ENCODE results near the gene OR4F6.

Gene OR4F6

DNA sequence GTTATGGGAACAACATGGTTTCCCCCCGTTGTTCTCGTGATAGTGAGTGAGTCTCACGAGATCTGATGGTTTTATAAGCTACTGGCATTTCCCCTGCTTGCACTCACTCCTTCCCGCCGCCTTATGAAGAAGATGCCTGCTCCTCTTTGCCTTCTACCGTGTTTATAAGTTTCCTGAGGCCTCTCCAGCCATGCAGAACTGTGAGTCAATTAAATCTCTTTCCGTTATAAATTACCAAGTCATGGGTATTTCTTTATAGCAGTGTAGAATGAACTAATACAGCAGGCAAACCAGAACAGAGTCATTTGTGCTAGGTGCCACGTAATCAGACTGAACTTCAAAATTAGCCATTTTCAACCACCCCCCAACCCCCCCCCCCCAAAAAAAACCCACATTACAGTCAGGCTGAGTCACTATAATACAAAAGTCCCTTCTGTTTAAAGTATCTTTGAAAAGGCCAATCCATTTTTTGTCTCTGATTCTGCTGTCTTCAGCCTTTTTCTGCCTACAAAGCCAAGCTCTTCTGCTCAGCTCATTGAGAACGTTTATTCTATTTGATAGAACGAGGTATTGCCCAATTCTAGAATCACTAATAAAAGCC lies 4.1 kb downstream of the OR4F6 start:
- no peak overlapping the region for H2BK12ac ChIP-seq (ENCODE audit: low read length)
- no peak overlapping the region for H2AFZ ChIP-seq (ENCODE audit: low read length)
- H3K14ac ChIP-seq (ENCODE audit: low read length), result no peak overlapping the region
- H2BK120ac ChIP-seq (ENCODE audit: low read depth, low read length), result no peak overlapping the region
- H3K4me2 ChIP-seq (ENCODE audit: insufficient read depth, low read length, poor library complexity, severe bottlenecking), result no peak overlapping the region
- no peak for DNase-seq (ENCODE audit: low spot score)
- no peak overlapping the region for H2BK15ac ChIP-seq (ENCODE audit: low read length)
- no peaks in the 10 kb centered on the region for H3K36me3 ChIP-seq (replicated peaks in 1 of 2; ENCODE audit: control insufficient read depth in 2 of 2, insufficient read depth in 2 of 2, low read length in 2 of 2)
- no peak overlapping the region for H2AK5ac ChIP-seq (ENCODE audit: low read depth, low read length)
- H3K9me3 ChIP-seq (replicated peaks in 1 of 2; ENCODE audit: control insufficient read depth in 2 of 2, insufficient read depth in 1 of 2, low read depth in 1 of 2, low read length in 2 of 2), result no peaks in the 10 kb centered on the region
- H3K18ac ChIP-seq (ENCODE audit: low read length), result no peak overlapping the region
- no CpG with 5 or more reads among the region's 10 CpGs for WGBS, 2 donors (ENCODE audit: extremely low coverage in 2 of 2, insufficient read length in 2 of 2, insufficient replicate concordance in 1 of 2)
- no peak overlapping the region for H4K91ac ChIP-seq (ENCODE audit: low read depth, low read length, poor library complexity)
- no peaks in the 10 kb centered on the region for H3K4me1 ChIP-seq (ENCODE audit: control insufficient read depth in 2 of 2, insufficient read depth in 1 of 2, low read depth in 1 of 2, low read length in 2 of 2)
- H3K4ac ChIP-seq (ENCODE audit: low read length), result no peak overlapping the region
- no peak overlapping the region for H4K8ac ChIP-seq (ENCODE audit: low read depth, low read length)
- H2BK5ac ChIP-seq (ENCODE audit: low read length), result no peak overlapping the region
- H3K27me3 ChIP-seq (ENCODE audit: control insufficient read depth in 3 of 3, insufficient read depth in 3 of 3, low read depth in 1 of 3, low read length in 3 of 3), result no peaks in the 10 kb centered on the region
- H3K23ac ChIP-seq (ENCODE audit: low read depth, low read length, poor library complexity), result no peak overlapping the region
- H3K27ac ChIP-seq (replicated peaks; ENCODE audit: low read length), result no peak overlapping the region
- no peaks in the 10 kb centered on the region for H3K79me1 ChIP-seq (ENCODE audit: low read depth, low read length)
- H3K9ac ChIP-seq (ENCODE audit: low read depth, low read length, poor library complexity), result no peak overlapping the region
- H3K4me3 ChIP-seq (ENCODE audit: low read length in 2 of 2), result no peak overlapping the region

DNA sequence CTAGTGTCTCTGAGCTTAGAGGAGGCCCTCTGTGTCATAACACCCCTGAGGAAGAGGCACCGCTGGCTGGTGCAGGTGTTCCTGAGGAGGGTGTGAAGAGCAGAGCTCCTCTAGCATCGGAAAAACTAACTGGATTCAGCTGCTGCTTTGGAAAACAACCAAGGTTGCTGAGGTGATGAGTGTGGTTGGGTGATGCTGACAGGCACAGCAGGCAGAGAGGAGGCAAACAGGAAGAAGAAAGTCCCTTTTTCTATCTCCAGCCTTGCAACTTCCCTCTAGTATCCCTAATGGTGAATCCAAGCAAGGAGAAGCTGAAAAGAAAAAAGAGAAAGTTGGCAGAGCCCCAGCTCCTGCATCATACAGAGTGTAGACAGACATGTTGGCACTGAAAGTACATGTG lies 4.9 kb downstream of the OR4F6 start:
- Histone ChIP-seq H2AFZ (ENCODE audit: low read length) (no peak overlapping the region), H4K8ac (ENCODE audit: low read depth, low read length) (no peak overlapping the region), H3K27ac (replicated peaks; ENCODE audit: low read length) (no peak overlapping the region), H3K18ac (ENCODE audit: low read length) (no peak overlapping the region), H2BK12ac (ENCODE audit: low read length) (no peak overlapping the region), H2BK120ac (ENCODE audit: low read depth, low read length) (no peak overlapping the region), H3K4me2 (ENCODE audit: insufficient read depth, low read length, poor library complexity, severe bottlenecking) (no peak overlapping the region), H3K23ac (ENCODE audit: low read depth, low read length, poor library complexity) (no peak overlapping the region), H3K4me1 (ENCODE audit: control insufficient read depth in 2 of 2, insufficient read depth in 1 of 2, low read depth in 1 of 2, low read length in 2 of 2) (no peaks in the 10 kb centered on the region), H3K14ac (ENCODE audit: low read length) (no peak overlapping the region), H4K91ac (ENCODE audit: low read depth, low read length, poor library complexity) (no peak overlapping the region), H3K36me3 (replicated peaks in 1 of 2; ENCODE audit: control insufficient read depth in 2 of 2, insufficient read depth in 2 of 2, low read length in 2 of 2) (no peaks in the 10 kb centered on the region), H2BK5ac (ENCODE audit: low read length) (no peak overlapping the region), H3K9me3 (replicated peaks in 1 of 2; ENCODE audit: control insufficient read depth in 2 of 2, insufficient read depth in 1 of 2, low read depth in 1 of 2, low read length in 2 of 2) (no peaks in the 10 kb centered on the region), H3K27me3 (ENCODE audit: control insufficient read depth in 3 of 3, insufficient read depth in 3 of 3, low read depth in 1 of 3, low read length in 3 of 3) (no peaks in the 10 kb centered on the region), H2AK5ac (ENCODE audit: low read depth, low read length) (no peak overlapping the region), H3K79me1 (ENCODE audit: low read depth, low read length) (no peaks in the 10 kb centered on the region), H3K4ac (ENCODE audit: low read length) (no peak overlapping the region), H3K9ac (ENCODE audit: low read depth, low read length, poor library complexity) (no peak overlapping the region), H3K4me3 (ENCODE audit: low read length in 2 of 2) (no peak overlapping the region), H2BK15ac (ENCODE audit: low read length) (no peak overlapping the region)
- no peak for DNase-seq (ENCODE audit: low spot score)
- WGBS, 2 donors (ENCODE audit: extremely low coverage in 2 of 2, insufficient read length in 2 of 2, insufficient replicate concordance in 1 of 2), result no CpG with 5 or more reads among the region's 2 CpGs

DNA sequence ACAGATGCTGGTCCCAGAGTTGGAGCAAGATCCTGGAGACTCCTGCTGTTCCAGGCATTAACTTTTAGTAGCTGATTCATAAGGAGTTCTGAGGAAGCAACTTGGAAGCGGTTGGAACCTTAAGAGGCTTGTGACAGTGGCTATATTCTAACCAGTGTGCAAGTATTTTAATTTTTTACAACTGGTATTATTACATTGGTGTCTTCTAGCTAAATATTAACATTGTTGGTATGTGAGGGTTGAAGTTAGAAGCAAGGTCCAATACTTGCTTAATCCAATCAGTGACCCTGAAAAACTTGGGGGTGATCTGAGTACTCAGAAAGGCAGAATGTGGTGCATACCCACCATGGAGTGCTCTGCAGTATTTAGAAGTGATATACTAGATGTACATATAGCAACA lies 7.1 kb downstream of the OR4F6 start:
- Histone ChIP-seq H3K4me1 (ENCODE audit: control insufficient read depth in 2 of 2, insufficient read depth in 1 of 2, low read depth in 1 of 2, low read length in 2 of 2) (no peaks in the 10 kb centered on the region), H3K9me3 (replicated peaks in 1 of 2; ENCODE audit: control insufficient read depth in 2 of 2, insufficient read depth in 1 of 2, low read depth in 1 of 2, low read length in 2 of 2) (no peaks in the 10 kb centered on the region), H4K91ac (ENCODE audit: low read depth, low read length, poor library complexity) (no peak overlapping the region), H3K4ac (ENCODE audit: low read length) (no peak overlapping the region), H3K14ac (ENCODE audit: low read length) (no peak overlapping the region), H3K23ac (ENCODE audit: low read depth, low read length, poor library complexity) (no peak overlapping the region), H3K9ac (ENCODE audit: low read depth, low read length, poor library complexity) (no peak overlapping the region), H3K18ac (ENCODE audit: low read length) (no peak overlapping the region), H3K4me2 (ENCODE audit: insufficient read depth, low read length, poor library complexity, severe bottlenecking) (no peak overlapping the region), H3K4me3 (ENCODE audit: low read length in 2 of 2) (no peak overlapping the region), H3K79me1 (ENCODE audit: low read depth, low read length) (no peaks in the 10 kb centered on the region), H2AFZ (ENCODE audit: low read length) (no peak overlapping the region), H2BK5ac (ENCODE audit: low read length) (no peak overlapping the region), H3K36me3 (replicated peaks in 1 of 2; ENCODE audit: control insufficient read depth in 2 of 2, insufficient read depth in 2 of 2, low read length in 2 of 2) (no peaks in the 10 kb centered on the region), H2BK12ac (ENCODE audit: low read length) (no peak overlapping the region), H2BK120ac (ENCODE audit: low read depth, low read length) (no peak overlapping the region), H4K8ac (ENCODE audit: low read depth, low read length) (no peak overlapping the region), H3K27ac (replicated peaks; ENCODE audit: low read length) (no peak overlapping the region), H2AK5ac (ENCODE audit: low read depth, low read length) (no peak overlapping the region), H3K27me3 (ENCODE audit: control insufficient read depth in 3 of 3, insufficient read depth in 3 of 3, low read depth in 1 of 3, low read length in 3 of 3) (no peaks in the 10 kb centered on the region), H2BK15ac (ENCODE audit: low read length) (no peak overlapping the region)
- DNase-seq (ENCODE audit: low spot score), result no peak
- WGBS, 2 donors (ENCODE audit: extremely low coverage in 2 of 2, insufficient read length in 2 of 2, insufficient replicate concordance in 1 of 2), result no CpG with 5 or more reads among the region's 1 CpG

DNA sequence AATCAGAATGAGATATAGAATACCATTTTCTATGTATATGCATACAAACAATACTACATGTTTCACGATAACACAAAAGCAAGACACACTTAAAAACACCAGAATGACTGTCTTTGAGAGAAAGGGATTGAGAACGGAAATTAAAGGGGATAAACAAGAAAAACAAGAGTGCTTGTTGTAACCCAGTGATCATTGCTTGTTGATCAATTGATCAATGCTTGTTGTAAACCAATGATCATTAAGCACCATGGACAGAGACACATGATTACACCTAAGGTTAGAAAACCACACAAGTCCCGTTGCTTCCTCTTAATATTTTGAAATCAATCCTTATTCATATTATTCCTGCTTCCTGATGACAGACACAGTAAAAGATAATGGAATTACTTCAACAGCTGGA lies 7.6 kb downstream of the OR4F6 start:
- H3K9ac ChIP-seq (ENCODE audit: low read depth, low read length, poor library complexity), result no peak overlapping the region
- H3K4me1 ChIP-seq (ENCODE audit: control insufficient read depth in 2 of 2, insufficient read depth in 1 of 2, low read depth in 1 of 2, low read length in 2 of 2), result no peaks in the 10 kb centered on the region
- H2AK5ac ChIP-seq (ENCODE audit: low read depth, low read length), result no peak overlapping the region
- H3K27ac ChIP-seq (replicated peaks; ENCODE audit: low read length), result no peak overlapping the region
- no peak overlapping the region for H3K18ac ChIP-seq (ENCODE audit: low read length)
- no peak overlapping the region for H4K91ac ChIP-seq (ENCODE audit: low read depth, low read length, poor library complexity)
- no peak overlapping the region for H3K4me2 ChIP-seq (ENCODE audit: insufficient read depth, low read length, poor library complexity, severe bottlenecking)
- H3K9me3 ChIP-seq (replicated peaks in 1 of 2; ENCODE audit: control insufficient read depth in 2 of 2, insufficient read depth in 1 of 2, low read depth in 1 of 2, low read length in 2 of 2), result no peaks in the 10 kb centered on the region
- WGBS, 2 donors (ENCODE audit: extremely low coverage in 2 of 2, insufficient read length in 2 of 2, insufficient replicate concordance in 1 of 2), result no CpG with 5 or more reads among the region's 3 CpGs
- H3K4ac ChIP-seq (ENCODE audit: low read length), result no peak overlapping the region
- no peak overlapping the region for H2BK120ac ChIP-seq (ENCODE audit: low read depth, low read length)
- no peak overlapping the region for H2BK15ac ChIP-seq (ENCODE audit: low read length)
- no peak overlapping the region for H3K4me3 ChIP-seq (ENCODE audit: low read length in 2 of 2)
- H2BK5ac ChIP-seq (ENCODE audit: low read length), result no peak overlapping the region
- DNase-seq (ENCODE audit: low spot score), result peak; percentile 1
- no peak overlapping the region for H3K23ac ChIP-seq (ENCODE audit: low read depth, low read length, poor library complexity)
- H2AFZ ChIP-seq (ENCODE audit: low read length), result no peak overlapping the region
- no peaks in the 10 kb centered on the region for H3K27me3 ChIP-seq (ENCODE audit: control insufficient read depth in 3 of 3, insufficient read depth in 3 of 3, low read depth in 1 of 3, low read length in 3 of 3)
- no peak overlapping the region for H4K8ac ChIP-seq (ENCODE audit: low read depth, low read length)
- no peak overlapping the region for H3K14ac ChIP-seq (ENCODE audit: low read length)
- no peaks in the 10 kb centered on the region for H3K79me1 ChIP-seq (ENCODE audit: low read depth, low read length)
- no peak overlapping the region for H2BK12ac ChIP-seq (ENCODE audit: low read length)
- H3K36me3 ChIP-seq (replicated peaks in 1 of 2; ENCODE audit: control insufficient read depth in 2 of 2, insufficient read depth in 2 of 2, low read length in 2 of 2), result no peaks in the 10 kb centered on the region

Measured in neuronal stem cell (in vitro differentiated cells).